ENCODE results near the gene GARNL3.

GARNL3 gene

DNA sequence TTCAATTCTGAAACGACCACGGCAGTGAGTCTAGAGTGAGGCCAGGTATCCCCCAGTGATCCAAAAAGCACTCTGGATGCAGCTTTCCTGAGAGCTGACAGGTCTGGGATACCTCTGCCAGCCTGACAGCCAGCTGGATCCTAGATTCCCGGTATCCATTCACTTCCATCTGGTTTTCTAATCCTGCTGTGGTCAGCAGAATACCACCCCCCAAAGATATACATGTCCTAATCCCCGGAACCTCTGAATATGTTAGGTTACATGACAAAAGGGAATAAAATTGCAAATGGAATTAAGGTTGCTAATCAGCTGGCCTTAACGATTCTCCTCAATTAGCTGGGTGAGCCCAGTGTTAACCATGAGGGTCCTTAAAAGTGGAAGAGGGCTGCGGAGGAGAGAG is 158.2 kb downstream of the GARNL3 start:
- DNase-seq (ENCODE audit: extremely low spot score, insufficient read length, low read depth) (no peak), FAIRE-seq (no peak)

GRCh38 chr9:127423476-127423933 is 158.9 kb downstream of the GARNL3 start:
- DNase-seq (ENCODE audit: extremely low spot score, insufficient read length, low read depth) (no peak), FAIRE-seq (no peak)

DNA sequence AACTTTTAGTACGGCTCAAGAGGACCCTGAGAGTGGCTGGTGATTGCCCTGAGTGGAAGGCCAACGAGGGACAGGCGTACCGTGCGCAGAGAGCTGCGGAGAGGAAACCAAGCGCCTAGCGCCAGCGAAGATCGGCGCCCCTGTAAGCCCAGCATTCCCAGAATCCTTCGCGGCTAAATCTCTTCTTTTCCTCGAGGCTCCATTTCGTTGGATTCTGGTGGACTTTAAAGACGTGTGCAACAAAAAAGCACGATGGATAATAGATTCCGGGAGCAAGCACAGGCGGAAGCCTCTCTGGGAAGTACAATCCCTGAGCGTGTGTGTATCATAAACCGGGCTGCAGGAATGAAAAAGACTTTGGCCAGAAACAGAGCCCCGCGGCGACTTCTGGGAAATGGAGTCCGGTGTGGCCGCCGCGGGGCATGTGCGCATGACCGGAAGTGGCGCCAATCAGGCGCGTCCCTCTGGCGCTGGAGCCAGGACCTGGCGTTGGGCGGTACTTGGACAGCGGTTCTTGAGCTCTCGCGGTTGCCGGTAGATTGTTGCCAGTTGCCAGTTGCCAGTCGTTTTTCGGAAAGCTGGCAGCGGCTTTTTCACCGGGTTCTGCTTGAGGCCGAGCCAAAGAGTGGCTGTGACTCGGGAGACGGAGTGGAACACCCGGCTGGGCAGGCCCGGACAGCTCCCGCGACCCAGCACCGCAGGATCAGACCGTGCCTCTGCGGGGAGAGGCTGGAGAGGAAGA is 159.5 kb downstream of the GARNL3 start, which contains the start of gene ZNF79:
Gene ZNF79 (plus strand): TSS at position 449 of the 742 bp plus-strand sequence. CDS start 406 bp downstream, outside the sequence.
- DNase-seq (ENCODE audit: extremely low spot score, insufficient read length, low read depth) (peak; percentile 94), FAIRE-seq (peak; percentile 87)

- no peak for DNase-seq (ENCODE audit: extremely low spot score, insufficient read length, low read depth)
These were observed 160.1 kb downstream of the GARNL3 start for GRCh38 chr9:127424676-127424999.

GRCh38 chr9:127426756-127427155 is 162.2 kb downstream of the GARNL3 start:
- no peak for FAIRE-seq
- no peak for DNase-seq (ENCODE audit: extremely low spot score, insufficient read length, low read depth)

More at GRCh38 chr9:127424676-127424999, 160.1 kb downstream of the GARNL3 start:
- no peak for FAIRE-seq

GRCh38 chr9:127428348-127428747 is 163.8 kb downstream of the GARNL3 start:
- DNase-seq (ENCODE audit: extremely low spot score, insufficient read length, low read depth): no peak
- FAIRE-seq: no peak

GRCh38 chr9:127430415-127430814 is 165.8 kb downstream of the GARNL3 start:
- DNase-seq (ENCODE audit: extremely low spot score, insufficient read length, low read depth): no peak

GRCh38 chr9:127437497-127438264 is 173.1 kb downstream of the GARNL3 start:
- FAIRE-seq: no peak
- no peak for DNase-seq (ENCODE audit: extremely low spot score, insufficient read length, low read depth)

More at GRCh38 chr9:127430415-127430814, 165.8 kb downstream of the GARNL3 start:
- no peak for FAIRE-seq

- FAIRE-seq: no peak
These were observed 173.8 kb downstream of the GARNL3 start for GRCh38 chr9:127438394-127438793.

More at GRCh38 chr9:127438394-127438793, 173.8 kb downstream of the GARNL3 start:
- DNase-seq (ENCODE audit: extremely low spot score, insufficient read length, low read depth): no peak

All from GM18507 (cell line).